ENCODE measurements around the gene P3R3URF.
A peak's percentile ranks its signal among the peaks of the same experiment; 100 is the strongest.

P3R3URF gene

DNA sequence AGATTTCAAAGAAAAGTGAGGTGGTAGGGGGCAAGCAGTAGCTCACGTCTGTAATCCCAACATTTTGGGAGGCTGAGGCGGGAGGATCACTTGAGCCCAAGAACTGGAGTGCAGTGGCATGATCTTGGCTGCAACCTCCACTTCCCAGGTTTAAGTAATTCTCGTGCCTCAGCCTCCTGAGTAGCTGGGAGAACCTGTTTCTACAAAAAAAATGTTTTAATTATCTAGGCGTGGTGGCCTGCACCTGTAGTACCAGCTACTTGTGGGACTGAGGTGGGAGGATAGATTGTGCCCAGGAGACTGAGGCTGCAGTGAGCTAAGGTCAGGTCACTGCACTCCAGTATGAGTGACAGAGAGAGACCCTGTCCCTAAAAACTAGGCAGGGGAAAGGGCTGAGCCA, 4.0 kb downstream of the P3R3URF start:
- DNase-seq (ENCODE audit: low read depth in 2 of 2), result no peak

DNA sequence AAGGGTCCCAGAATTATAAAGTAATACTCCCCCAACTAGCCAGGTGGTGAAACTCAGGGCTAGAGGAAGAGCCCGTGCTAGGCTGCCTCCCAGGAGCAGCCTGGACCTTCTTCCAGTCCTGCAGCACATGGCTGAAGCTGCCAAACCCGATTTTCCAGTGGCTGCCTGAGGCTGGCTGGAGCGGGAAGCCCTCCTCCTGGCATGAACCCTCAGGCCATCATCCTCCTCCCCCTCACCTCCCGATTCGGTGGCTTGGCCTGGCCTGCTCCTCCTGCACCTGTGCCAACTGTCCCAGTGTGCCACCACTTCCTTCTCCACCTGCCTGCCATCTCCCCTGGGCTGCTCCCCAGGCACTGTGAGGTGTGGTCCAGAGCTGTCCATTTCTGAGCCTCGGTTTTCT, 4.4 kb downstream of the P3R3URF start:
- DNase-seq (ENCODE audit: low read depth in 2 of 2), result no peak

DNA sequence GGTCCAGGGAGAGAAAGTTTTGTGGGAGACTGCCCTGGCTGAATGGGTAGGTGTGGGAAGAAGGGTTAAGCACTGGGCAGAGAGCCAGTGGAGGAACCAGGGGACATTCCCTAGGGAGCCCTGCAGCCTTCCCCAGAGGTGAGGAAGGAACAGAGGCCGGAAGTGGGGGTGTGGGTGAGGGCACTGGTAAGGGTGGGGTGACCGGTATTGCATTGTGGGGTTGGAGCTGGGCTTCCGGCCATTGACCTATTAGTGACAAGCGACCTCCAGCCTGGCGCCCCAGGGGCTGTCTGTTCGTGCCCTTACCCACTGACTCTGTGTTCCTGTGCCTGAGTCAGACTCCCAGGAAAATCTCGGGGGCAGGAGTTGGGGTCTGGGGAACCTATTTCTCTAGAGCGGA, 4.9 kb downstream of the P3R3URF start:
- no peak for DNase-seq (ENCODE audit: low read depth in 2 of 2)

DNA sequence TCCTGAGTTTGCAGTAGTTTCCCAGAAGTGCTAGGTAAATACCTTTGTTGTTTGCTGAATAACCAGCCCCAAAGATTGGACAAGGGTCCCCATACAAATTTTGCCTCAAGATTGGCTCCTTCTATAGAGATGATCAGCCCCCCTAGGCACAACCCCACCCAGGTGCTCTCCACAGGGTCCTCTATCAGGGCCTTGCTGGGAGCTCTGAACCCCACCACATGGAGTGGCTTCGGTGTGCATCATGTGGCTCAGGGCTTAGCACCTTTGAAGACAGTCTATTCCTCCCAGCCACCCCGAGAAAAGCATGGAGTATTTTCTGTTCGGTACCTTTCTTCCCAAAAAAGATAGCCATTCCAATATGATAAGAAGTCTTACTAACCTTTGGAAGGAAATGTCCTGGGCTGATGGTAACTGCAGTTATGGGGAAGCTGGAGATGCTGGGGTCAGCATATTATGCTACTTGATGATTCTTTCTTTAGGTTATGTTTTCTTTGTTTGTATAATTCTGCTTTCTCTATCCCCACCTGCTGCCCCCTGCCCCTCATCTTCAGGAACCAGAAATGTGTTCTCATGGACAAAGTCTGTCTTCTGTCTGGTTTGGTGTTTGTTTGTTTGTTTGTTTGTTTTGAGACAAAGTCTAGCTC, 6.4 kb downstream of the P3R3URF start:
- no peak for DNase-seq (ENCODE audit: low read depth in 2 of 2)

DNA sequence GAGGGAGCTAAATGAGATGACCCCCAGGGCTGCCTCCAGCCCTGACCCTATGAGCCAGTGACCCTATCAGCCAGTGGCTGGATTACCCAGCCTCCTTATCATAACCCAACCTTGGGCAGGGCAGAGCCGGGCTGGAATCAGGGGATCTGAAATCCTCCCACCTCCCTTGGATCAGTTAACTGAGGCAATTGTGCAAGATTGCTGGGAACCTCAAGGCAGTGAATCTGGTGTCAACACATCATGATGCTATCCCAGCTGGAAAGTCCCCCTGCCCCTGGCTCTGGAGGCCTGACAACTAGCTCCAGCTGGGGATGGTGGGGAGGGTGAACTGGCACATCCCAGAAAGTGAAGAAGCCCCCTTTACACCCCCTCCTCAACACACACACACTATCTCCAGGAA, 7.8 kb downstream of the P3R3URF start:
- DNase-seq (ENCODE audit: low read depth in 2 of 2), result no peak

DNA sequence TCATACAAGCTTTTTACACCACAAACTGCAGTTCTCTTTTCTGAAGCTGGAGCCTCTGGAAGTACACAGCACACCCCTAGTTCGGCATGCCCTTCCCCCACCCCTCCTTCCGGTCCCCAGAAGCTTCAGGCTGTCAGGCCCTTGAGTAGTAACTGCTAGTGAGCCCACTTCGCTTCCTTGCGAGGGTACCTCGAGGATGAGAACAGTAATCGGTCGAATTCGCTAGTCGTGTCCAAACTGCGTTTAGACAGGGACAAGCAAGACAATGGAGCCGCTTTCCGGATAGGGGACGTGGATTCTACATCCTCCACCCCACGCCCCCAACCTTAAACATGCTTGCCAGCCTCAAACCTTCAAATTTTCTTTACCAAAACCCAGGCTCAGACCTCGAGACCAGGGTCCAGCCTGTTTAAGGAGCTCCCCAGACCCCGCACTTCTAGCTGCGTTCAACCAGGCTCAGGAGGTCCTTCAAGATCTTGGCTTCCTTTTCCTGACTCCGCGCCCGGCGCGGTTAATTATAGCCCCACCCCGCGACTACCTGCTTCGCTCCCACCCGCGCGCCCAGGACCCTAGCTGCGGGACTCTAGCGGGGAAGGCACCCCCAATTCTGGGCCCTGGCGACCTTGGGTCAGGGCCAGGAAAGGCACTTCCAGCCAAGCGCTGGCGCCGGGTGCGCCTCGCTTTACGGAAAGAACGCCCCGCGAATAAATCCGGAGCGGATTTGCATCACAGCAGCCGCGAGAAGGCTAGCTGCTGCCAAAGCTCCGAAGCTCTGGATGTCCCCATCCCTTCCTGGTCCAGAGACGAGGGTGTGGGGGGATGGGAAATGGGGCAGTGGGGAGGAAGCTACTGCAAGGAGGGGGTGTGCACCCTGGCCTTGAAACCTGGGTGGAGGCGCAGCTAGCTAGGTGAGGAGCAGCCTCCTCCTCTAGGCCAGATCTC, 9.5 kb downstream of the P3R3URF start:
- DNase-seq (ENCODE audit: low read depth in 2 of 2), result no peak

DNA sequence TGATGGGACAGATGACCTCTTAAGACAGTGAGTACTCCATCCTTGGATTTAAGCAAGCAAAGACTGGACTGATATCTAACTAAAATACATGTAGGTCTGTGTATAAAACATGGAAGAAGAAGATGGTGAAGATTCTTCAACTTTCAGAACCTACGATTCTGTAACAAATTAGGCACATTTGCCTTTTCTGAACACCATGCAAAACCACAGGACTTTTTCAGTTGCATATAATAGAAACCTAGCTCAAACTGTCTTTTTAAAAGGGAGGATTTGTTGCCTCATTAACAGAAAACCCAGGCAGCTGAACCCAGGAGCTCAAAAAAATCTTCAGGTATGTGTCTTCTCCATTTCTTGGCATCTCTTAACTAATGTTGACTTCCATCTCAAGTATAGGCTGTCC, 16.1 kb downstream of the P3R3URF start:
- DNase-seq (ENCODE audit: low read depth in 2 of 2), result no peak

DNA sequence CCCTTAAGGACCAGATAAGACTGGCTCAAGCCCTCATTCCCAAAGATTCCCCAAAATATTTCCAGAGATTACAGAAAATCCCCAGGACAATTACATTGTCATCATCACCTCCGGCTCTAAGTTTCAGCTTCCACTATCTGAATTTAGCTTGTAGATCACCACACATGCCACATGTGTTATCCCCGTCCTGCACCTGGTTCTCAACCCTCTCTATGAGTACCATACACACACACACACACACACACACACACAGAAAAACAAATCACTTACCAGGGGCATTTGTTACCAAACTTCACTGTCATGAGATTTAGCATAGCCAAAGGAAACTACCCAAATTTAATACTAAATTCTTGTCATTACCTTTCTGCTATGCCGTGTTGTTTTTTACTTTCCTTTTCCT, 16.8 kb downstream of the P3R3URF start:
- DNase-seq (ENCODE audit: low read depth in 2 of 2), result no peak

DNA sequence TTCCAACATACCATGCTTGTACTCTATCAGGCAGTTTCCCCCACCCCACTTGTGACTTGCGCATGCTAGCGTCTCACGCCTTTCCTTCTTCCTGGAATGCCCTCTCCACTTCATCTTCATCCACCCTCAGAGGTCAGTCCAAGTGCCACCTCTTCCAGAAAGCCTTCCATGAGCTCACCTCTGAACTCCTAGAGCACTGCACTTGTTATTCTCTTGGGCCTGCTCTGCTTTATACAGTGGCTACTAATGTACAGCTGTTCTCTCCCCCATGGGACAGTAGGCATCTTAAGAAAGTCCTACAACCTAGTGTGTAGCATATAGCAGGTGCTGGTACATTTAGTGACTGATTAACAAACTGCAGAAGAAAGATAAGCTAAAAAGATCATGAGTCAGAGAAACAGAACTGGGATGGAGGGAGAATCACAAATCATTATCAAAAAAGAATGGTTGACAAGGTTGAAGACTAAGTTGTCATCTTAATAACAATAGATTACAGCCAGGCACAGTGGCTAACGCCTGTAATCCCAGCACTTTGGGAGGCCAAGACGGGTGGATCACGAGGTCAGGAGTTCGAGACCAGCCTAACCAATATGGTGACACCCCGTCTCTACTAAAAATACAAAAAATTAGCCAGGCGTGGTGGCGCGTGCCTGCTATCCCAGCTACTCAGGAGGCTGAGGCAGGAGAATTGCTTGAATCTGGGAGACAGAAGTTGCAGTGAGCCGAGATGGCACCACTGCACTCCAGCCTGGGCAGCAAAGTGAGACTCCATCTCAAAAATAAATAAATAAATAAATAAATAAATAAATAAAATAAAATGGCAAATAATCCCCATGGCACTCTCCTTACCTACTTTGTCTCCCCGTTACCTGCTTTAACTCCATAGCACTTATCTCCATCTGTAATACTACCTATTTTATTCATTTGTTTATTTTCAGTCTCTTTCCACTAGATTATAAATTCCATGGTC, 17.7 kb downstream of the P3R3URF start:
- DNase-seq (ENCODE audit: low read depth in 2 of 2), result no peak

DNA sequence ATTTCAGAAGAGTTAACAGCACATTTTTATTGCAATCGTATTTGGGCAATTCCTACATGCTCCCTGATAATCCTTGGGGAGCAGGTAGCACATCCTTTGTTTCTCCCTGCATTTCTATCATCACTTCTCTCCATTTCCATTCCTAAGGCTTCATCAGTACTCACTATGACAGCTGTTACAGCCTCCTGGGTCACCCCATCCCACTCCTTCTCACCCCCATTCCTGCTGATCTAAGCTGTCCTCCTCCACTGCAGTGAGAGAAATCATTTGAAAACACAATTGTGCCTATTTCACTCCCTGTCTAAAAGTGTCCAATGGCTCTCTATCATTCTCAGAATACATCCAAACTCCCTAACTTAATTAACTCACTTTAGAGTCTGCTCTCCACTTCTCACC, 18.4 kb downstream of the P3R3URF start:
- no peak for DNase-seq (ENCODE audit: low read depth in 2 of 2)

DNA sequence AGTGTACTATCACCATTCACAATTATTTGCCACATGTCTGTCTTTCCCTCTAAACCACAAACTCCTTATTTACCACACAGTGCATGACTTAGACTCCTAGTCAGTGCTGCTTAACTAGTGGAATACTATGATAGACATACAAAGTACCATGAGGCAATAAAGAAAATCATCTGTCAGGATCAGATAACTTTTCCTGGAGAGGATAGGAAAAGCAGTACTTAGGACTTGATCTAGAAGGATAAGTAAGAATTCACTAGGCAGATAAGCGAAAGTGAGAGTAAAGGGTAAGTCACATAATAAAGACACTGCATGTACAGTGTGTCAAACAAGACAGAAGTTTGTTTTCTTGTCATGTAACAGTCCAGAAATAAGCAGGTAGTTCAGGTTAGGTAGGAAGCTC, 22.6 kb downstream of the P3R3URF start:
- no peak for DNase-seq (ENCODE audit: low read depth in 2 of 2)

DNA sequence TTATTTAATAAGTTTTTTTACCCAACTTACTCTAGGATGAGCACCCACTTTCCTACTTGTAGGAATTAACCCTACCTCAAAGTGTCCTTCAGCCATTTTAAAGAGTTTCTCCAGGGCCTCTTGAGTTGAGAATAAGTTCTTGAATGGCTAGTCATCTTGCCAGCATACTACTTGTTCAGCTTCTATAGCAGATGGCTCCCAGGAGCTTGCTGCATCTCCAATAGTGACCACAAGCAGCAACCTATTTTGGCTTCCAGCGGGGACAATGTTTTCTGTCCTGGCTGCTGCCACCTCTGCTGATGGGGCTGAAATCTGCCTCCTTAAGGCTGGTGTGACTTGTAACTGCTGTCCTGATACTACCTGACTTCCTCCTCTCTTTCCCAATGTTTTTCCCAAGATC, 23.1 kb downstream of the P3R3URF start:
- DNase-seq (ENCODE audit: low read depth in 2 of 2), result no peak

DNA sequence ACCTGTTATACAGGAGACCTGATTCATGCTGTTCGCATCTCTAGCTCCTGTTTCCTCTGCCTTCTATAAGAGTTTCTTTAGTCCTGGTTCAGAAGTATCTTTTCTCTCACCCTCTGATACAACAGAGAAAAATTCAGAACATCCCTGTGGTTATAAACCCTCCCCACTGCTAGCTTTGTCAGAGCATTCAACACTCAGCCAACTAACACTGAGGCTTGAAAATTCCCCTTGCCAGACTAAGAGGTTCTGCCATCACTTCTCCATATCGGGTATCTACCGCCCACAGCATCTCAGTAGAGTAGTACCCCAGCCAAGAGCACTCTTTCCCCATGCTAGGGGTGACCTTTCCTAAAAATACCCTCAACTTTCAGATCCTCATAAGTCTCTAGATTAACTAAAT, 24.3 kb downstream of the P3R3URF start:
- peak; percentile 30 to 32 for DNase-seq (ENCODE audit: low read depth in 2 of 2)

DNA sequence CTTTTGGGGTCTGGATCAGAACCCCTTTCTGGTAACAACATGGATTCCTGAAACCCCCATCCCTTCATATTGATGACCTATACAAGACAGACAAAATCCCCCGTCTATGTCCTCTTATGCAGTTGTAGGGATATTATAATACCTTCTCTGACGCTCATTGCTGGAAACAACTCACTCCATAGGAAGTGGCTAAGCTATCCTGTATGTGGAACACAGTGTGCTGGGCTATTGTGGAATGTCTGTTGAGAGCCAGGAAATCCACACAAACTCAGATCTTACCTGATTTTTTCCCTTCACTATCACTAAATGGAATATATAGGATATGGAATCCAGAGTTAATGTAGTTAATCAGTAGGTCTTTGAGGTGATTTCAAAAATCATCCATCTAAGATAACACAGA, 26.2 kb downstream of the P3R3URF start:
- no peak for DNase-seq (ENCODE audit: low read depth in 2 of 2)

DNA sequence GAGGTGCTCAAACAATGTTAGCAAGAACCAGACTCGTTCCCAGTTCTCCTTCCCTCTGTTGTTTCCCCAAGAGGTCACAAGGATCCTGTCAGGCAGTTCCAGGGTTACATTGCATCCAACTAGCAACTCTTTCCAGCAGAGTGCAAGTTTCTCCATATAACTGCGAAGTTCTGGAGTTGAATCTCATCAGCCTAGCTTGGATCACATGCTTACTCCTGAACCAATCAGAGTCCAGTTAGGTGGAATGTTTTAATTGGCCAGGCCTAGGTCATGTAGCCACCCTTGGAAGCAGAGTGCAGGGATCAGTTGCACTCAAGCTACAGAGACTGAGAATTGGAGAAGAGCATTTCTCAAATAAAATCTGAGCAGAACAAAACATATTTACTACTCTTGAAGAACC, 28.0 kb downstream of the P3R3URF start:
- DNase-seq (ENCODE audit: low read depth in 2 of 2), result no peak

DNA sequence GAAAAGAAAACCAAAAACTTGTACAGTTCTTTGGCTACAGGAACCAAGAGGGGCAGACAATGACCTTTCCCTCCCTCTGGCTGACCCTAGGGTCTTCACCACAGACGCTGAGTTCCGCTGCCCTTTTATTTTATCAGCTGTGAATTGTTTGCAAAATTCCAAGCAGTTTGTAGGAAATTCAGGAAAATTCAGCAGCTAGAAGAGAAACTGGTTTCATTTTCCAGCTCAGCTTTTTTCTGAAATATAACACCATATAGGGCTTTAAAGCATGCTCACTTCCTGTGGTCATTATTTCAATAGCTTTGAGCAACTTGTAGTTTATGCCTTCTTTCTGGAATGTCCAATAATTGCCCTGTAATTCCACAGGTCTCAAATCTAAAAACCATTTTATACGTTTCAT, 38.4 kb downstream of the P3R3URF start:
- no peak for DNase-seq (ENCODE audit: low read depth in 2 of 2)

DNA sequence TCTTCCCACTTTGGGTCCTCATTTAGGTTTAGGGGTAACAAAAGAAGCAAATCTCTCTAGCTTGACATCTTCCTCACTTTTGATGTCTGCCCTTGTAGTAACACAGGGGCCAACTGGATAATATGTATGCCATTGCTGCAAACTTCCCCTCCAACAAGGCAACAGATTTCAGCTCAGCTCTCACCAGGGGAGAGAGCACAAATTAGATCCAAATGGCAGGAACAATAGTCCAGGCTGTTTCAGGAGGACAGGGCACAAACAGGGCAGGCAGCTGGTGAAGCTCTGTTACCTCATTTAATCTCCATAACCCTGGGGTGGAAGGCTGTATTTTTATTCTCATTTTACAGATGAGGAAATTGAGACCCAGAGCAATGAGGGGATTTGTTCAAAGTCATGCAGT, 39.6 kb downstream of the P3R3URF start:
- DNase-seq (ENCODE audit: low read depth in 2 of 2), result no peak

DNA sequence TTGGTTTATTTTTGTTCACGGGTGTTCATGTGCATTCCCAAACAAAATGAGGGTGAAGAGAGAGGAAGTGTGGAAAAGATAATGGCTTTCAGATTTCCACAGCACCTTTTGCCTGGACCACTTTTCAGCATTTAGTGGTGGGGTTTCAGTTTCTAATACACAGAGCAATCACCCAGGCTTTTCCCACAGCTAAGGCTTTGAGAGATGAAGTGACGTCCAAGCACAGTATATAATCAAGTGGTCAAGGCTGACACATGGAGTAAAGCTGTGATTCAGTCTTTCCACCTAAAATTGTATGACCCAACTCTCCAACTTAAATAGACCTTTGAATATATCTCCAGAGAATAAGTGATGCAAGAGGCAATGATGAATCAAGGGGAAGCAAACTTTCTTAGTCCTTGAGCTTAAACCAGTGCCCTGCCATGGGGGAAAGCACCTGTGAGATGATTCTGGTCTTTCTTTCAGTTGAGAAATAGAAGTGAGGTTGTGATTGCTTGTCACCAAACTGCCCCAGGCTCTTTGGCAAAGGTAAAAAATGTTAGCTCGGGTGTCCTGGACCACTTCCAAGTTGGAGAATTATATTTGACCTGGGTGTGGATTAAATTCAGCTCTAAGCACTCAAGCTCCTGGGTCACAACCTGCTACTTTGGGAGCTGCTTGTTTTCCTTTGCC, 41.5 kb downstream of the P3R3URF start:
- peak in 1 of 2 experiments; percentile 21 for DNase-seq (ENCODE audit: low read depth in 2 of 2)

DNA sequence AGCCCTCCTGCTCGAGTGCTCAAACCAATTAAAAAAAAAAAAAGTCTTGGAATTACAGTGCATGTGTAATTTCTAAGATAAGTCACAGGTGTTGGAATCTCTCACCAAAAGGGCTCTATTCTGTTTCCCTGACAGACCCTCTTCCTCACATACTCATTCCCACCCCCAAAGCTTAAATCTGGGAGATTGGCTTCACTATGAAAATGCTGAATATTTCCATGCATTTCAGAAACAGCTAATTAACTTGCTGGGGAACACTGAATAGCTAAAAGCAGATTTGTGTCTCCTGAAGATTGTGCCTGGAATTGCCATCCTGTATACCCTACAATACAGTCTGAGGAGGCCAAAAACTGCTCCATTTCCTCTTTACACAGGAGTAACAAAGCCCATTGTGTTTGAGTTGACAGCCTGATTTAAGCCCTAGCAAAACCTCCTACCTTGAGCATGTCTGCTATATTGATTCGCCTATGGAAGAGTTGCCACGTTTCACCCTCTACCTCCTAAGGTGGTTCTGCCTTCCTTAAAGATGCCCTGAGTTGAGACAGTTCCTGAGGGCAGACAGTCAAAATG, 42.4 kb downstream of the P3R3URF start:
- DNase-seq (ENCODE audit: low read depth in 2 of 2), result no peak

DNA sequence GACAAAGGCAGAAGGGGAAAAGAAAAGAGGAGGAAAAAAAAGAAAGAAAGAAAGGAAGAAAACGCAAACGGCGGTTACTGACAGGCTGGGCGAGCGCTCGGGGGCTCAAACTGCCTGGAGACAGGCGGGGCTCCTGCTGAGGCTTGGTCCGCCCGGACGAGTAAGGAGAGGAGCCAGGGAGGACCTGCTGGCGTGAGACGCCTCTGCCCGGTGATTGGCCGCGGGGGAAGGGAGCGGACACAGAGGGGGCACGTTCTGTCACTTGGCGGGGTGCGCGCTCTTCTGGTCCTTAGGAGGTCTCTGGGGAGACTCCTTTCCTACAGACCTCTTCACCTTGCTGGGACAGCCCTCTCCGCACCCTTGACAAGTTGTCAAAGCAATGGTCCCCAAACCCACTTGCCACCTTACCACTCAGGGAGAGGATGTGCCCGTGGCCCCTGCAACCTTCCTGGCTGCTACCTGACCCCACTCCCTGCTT, 43.1 kb downstream of the P3R3URF start:
- DNase-seq (ENCODE audit: low read depth in 2 of 2), result no peak

DNA sequence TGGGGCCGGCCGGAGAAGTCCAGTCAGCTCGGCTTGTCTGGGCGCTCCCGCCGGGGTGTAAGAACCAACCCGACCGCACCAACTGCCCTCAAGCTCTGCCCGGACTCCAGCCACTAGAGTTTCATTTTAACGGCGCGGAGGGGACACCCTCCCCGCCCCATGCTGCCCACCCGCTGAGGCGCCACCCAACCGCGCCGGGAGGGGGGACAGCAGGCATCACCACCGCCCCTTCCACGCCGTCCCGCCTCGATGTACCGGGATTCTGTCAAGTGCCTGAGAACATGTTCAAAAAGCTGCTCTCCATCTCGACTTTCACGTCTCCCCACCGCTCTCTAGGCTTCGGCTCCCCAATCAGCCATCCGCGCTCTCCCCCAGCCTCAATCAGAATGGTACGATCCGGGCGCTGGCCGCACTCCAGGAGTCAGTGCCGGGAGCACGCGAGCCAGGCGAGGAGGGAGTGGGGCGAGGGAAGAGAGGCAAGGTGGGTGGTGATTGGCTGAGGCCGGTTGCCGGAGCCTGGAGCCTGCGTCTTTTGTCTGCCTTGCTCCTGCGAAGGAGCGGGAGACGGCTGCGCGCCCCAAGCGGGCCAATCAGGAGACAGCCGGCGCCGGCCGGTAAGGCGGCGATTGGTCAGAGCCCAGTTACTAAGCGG, 43.6 kb downstream of the P3R3URF start, which contains the start of gene PIK3R3:
Gene PIK3R3 (minus strand): TSS at position 101 of the 652 bp plus-strand sequence. CDS start 677 bp downstream, outside the sequence.
- peak; percentile 97 for DNase-seq (ENCODE audit: low read depth in 2 of 2)

All from fibroblast of skin of left biceps (primary cell).